ENCODE data around the gene OR5K4. TPM values are rescaled to one million over a fixed set of nuclear protein-coding genes. Genes with fewer than 3 reads are reported as not detected.

Gene OR5K4
- total and polyA plus RNA-seq, 2 of the 4 experiments (the other 2 are of a cell fraction), result not detected

- Histone ChIP-seq H3K14ac (replicated peaks; ENCODE audit: low read depth, low read length) (no peak overlapping the region), H3K27ac (ENCODE audit: insufficient read depth, low read length) (no peak overlapping the region), H4K20me1 (ENCODE audit: insufficient read depth, low read length) (no peaks in the 10 kb centered on the region), H3K9me3 (ENCODE audit: control insufficient read depth, insufficient read depth, low read length) (no peaks in the 10 kb centered on the region), H3K36me3 (ENCODE audit: control insufficient read depth, insufficient read depth, low read length) (no peaks in the 10 kb centered on the region), H3K9ac (ENCODE audit: low read depth, low read length) (no peak overlapping the region), H4K91ac (ENCODE audit: insufficient read depth, low read depth, low read length) (no peak overlapping the region), H4K5ac (ENCODE audit: low read depth, low read length) (no peak overlapping the region), H3K23ac (ENCODE audit: low read depth, low read length) (no peak overlapping the region), H2AFZ (replicated peaks; ENCODE audit: low read length, poor library complexity) (no peak overlapping the region), H2BK15ac (ENCODE audit: low read depth, low read length) (no peak overlapping the region), H3K56ac (ENCODE audit: extremely low read depth, insufficient read depth, low read length) (no peak overlapping the region), H3K9me1 (ENCODE audit: insufficient read depth, low read length) (no peaks in the 10 kb centered on the region), H2BK5ac (ENCODE audit: low read depth, low read length, poor library complexity, severe bottlenecking) (no peak overlapping the region), H2BK120ac (ENCODE audit: low read depth, low read length) (no peak overlapping the region), H2AK5ac (ENCODE audit: low read depth, low read length) (no peak overlapping the region), H3K4me3 (ENCODE audit: insufficient read depth, low read depth, low read length) (no peak overlapping the region), H3K4me2 (ENCODE audit: low read depth, low read length) (no peak overlapping the region), H3K79me1 (ENCODE audit: low read depth in 1 of 2, low read length in 2 of 2) (no peaks in the 10 kb centered on the region), H4K8ac (ENCODE audit: low read depth in 2 of 2, low read length in 2 of 2) (no peak overlapping the region), H3K27me3 (ENCODE audit: control insufficient read depth, insufficient read depth, low read length) (peaks cover 3% of the 10 kb centered on the region; the same call in 1 of the 2 replicates), H2BK20ac (ENCODE audit: low read depth, low read length) (no peak overlapping the region), H3K4ac (ENCODE audit: low read depth, low read length) (no peak overlapping the region), H2AK9ac (replicated peaks; ENCODE audit: low read depth, low read length, poor library complexity) (no peak overlapping the region), H3K18ac (ENCODE audit: low read depth, low read length) (no peak overlapping the region), H3K4me1 (ENCODE audit: control insufficient read depth, insufficient read depth, low read length) (no peaks in the 10 kb centered on the region)
- intact Hi-C loops (cut with micrococcal nuclease), result loop anchor here (10.0 kb wide), 1 partner anchor 527 kb away; no protein-coding TSS in a partner anchor
- dilution Hi-C loops (cut with HindIII; ENCODE audit: low sequenced_read_pairs, unreplicated experiment), result no loop called here
- DNase-seq, result no peak
- no peak for ATAC-seq (ENCODE audit: low read depth)
- CTCF ChIA-PET, result no interaction called here
- in situ Hi-C loops (cut with MboI; ENCODE audit: low sequenced_read_pairs), result no loop called here
- WGBS, 2 experiments (ENCODE audit: extremely low coverage in 2 of 2, insufficient read length in 1 of 2), result no CpG with 5 or more reads among the region's 2 CpGs
- POLR2A ChIA-PET (ENCODE audit: unreplicated experiment), result no interaction called here
- TF ChIP-seq CEBPB (IDR thresholded peaks at IDR 0.05; ENCODE audit: low read depth, low read length) (no peak), CHD1 (IDR thresholded peaks at IDR 0.05; ENCODE audit: low read depth, low read length) (no peak), POLR2A (IDR thresholded peaks at IDR 0.05; ENCODE audit: low read depth, low read length) (no peak), CTCF (conservative IDR thresholded peaks at IDR 0.05; ENCODE audit: low read depth, low read length) (no peak), USF2 (IDR thresholded peaks at IDR 0.05; ENCODE audit: low read depth, low read length) (no peak), NFE2L2 (IDR thresholded peaks at IDR 0.05; ENCODE audit: low read depth, low read length) (no peak), MAZ (IDR thresholded peaks at IDR 0.05; ENCODE audit: borderline replicate concordance, low read depth, low read length) (no peak), RAD21 (IDR thresholded peaks at IDR 0.05; ENCODE audit: low read length) (no peak), RCOR1 (IDR thresholded peaks at IDR 0.05; ENCODE audit: insufficient replicate concordance, low read length) (no peak), FOS (IDR thresholded peaks at IDR 0.05; ENCODE audit: low read depth, low read length) (no peak), MAFK (IDR thresholded peaks at IDR 0.05; ENCODE audit: low read depth, low read length) (no peak), BHLHE40 (IDR thresholded peaks at IDR 0.05; ENCODE audit: low read depth, low read length) (no peak), MXI1 (IDR thresholded peaks at IDR 0.05; ENCODE audit: borderline replicate concordance, low read depth, low read length) (no peak), SMC3 (IDR thresholded peaks at IDR 0.05; ENCODE audit: low read depth, low read length) (no peak), ELK1 (IDR thresholded peaks at IDR 0.05; ENCODE audit: borderline replicate concordance, low read depth, low read length) (no peak), RFX5 (IDR thresholded peaks at IDR 0.05; ENCODE audit: low read depth, low read length) (no peak)
- BruUV-seq (replicated peaks), result no TSS peak
Measured at GRCh38 chr3:98322101-98322500, 31.6 kb upstream of the OR5K4 start.

Measured in IMR-90 (cell line).